Esophagus squamous epithelium (tissue), 5 donors: ENCODE data around the gene PRSS50. TPM values are rescaled to one million over a fixed set of nuclear protein-coding genes. Genes with fewer than 3 reads are reported as not detected.

ENCODE experiments used
- DNase-seq: peaks from one replicate; lab custom pipeline; 2025; lab: John Stamatoyannopoulos, UW
- H3K27ac ChIP-seq, 4 donors: fragments of 200-600 bp; sonication (generic); one replicate each; pipeline ENCODE4 v1.5.1; 2016 to 2019; ENCODE audit warnings: mild to moderate bottlenecking in 1 of 4
- H3K27me3 ChIP-seq, 4 donors: fragments of 200-600 bp; sonication (generic); 1 replicate in 3 of 4; 2 replicates in 1 of 4; pipeline versions ENCODE4 v1.5.1 to v1.6.0; 2017 to 2021; ENCODE audit warnings: antibody characterized with exemption in 1 of 4
- H3K36me3 ChIP-seq, 3 donors: fragments of 200-600 bp; sonication (generic); one replicate each; pipeline ENCODE4 v1.5.1; 2016 to 2019
- H3K4me1 ChIP-seq, 3 donors: fragments of 200-600 bp; sonication (generic); one replicate each; pipeline ENCODE4 v1.5.1; 2017 to 2019
- H3K4me3 ChIP-seq, 4 donors: fragments of 200-600 bp; sonication (generic); 1 replicate in 3 of 4; 2 replicates in 1 of 4; pipeline ENCODE4 v1.5.1; 2016 to 2019; ENCODE audit warnings: mild to moderate bottlenecking in 2 of 4, moderate library complexity in 1 of 4
- H3K9me3 ChIP-seq, 3 donors: fragments of 200-600 bp; sonication (generic); one replicate each; pipeline ENCODE4 v1.5.1; 2016 to 2019
- POLR2A ChIP-seq, 4 donors: fragments of 450-650 bp; IDR thresholded peaks; one replicate each; pipeline ENCODE4 v1.6.1; 2017; ENCODE audit warnings: antibody characterized with exemption in 4 of 4, mild to moderate bottlenecking in 4 of 4, moderate library complexity in 3 of 4
- WGBS, 2 donors: methylation state at CpG; one replicate each; pipeline ENCODE4 v1.1.5; 2018; 5-methylcytosine and 5-hydroxymethylcytosine counted together
- intact Hi-C: fragments of 100-400 bp; cut with DNase I; formaldehyde crosslinking; loops from one replicate; pipeline ENCODE4 v1.15.0; 2022
- total RNA-seq, 4 donors: library from RNA; depleted of rRNA; stranded (reverse); fragments of >200 nt; gene quantifications; one replicate each; pipeline ENCODE4 v1.1.0, GENCODE V29; 2016
- TF ChIP-seq, protein P1 (sequence below), 6 experiments: fragments of 450-650 bp in 4 of 6; fragments of 200-600 bp in 2 of 6; sonication (generic) in 2 of 6; IDR thresholded peaks; one replicate each; pipeline ENCODE4 v1.5.1; 2016 to 2019; ENCODE audit warnings: antibody characterized with exemption in 6 of 6, mild to moderate bottlenecking in 4 of 6, moderate library complexity in 4 of 6
- donor health status: DM: yes; HTN: yes; CAD: no.

PRSS50 gene
- total RNA-seq, 4 donors from 2014 or later, result 0.19 TPM; not detected in 3

GRCh38 chr3:46667061-46667621 is 50.5 kb downstream of the PRSS50 start:
- TF ChIP-seq, protein P1, sequence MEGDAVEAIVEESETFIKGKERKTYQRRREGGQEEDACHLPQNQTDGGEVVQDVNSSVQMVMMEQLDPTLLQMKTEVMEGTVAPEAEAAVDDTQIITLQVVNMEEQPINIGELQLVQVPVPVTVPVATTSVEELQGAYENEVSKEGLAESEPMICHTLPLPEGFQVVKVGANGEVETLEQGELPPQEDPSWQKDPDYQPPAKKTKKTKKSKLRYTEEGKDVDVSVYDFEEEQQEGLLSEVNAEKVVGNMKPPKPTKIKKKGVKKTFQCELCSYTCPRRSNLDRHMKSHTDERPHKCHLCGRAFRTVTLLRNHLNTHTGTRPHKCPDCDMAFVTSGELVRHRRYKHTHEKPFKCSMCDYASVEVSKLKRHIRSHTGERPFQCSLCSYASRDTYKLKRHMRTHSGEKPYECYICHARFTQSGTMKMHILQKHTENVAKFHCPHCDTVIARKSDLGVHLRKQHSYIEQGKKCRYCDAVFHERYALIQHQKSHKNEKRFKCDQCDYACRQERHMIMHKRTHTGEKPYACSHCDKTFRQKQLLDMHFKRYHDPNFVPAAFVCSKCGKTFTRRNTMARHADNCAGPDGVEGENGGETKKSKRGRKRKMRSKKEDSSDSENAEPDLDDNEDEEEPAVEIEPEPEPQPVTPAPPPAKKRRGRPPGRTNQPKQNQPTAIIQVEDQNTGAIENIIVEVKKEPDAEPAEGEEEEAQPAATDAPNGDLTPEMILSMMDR (IDR thresholded peaks at IDR 0.05), result no peak
- no peak for DNase-seq
- Histone ChIP-seq H3K4me3 (no peak overlapping the region), H3K9me3 (no peaks in the 10 kb centered on the region), H3K27ac (no peak overlapping the region), H3K27me3 (no peaks in the 10 kb centered on the region), H3K36me3 (peaks cover 0 to 22% (median 0%) of the 10 kb centered on the region in 3 donors), H3K4me1 (peaks cover 0 to 27% (median 10%) of the 10 kb centered on the region in 3 donors)
- intact Hi-C loops, result no loop called here
- 74 to 82% methylated on average over 2 to 3 of the region's 8 CpGs for WGBS, 2 donors

DNA sequence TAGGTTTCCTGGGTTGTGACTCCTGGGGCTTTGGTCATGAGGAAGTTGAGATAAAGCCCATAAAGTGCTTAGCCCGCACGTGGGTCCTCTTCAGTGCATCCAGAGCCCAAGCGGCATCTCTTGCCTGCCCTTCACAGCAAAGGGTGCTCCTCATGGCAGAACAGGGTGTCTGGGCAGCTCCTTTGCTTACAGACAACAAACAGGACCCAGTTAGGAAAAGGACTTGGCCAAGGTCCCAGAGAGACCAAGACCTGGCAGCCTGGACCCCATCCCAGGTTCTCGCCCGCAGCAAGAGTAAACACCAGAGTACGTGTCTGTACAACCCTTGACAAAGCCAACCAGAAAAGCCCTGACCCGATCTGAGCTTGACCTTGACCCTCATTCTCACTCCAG is 51.2 kb downstream of the PRSS50 start:
- no peak for DNase-seq
- H3K4me1 ChIP-seq, result peaks cover 0 to 34% (median 10%) of the 10 kb centered on the region in 3 donors
- TF ChIP-seq, protein P1 (IDR thresholded peaks at IDR 0.05), result no peak
- no peak for TF ChIP-seq POLR2A (IDR thresholded peaks at IDR 0.05)
- H3K27me3 ChIP-seq, result no peaks in the 10 kb centered on the region
- intact Hi-C loops, result no loop called here
- H3K27ac ChIP-seq, result no peak overlapping the region
- WGBS, 2 donors, result 20 to 38% methylated on average over 4 of the region's 7 CpGs
- H3K36me3 ChIP-seq, result peaks cover 0 to 15% (median 0%) of the 10 kb centered on the region in 3 donors
- H3K9me3 ChIP-seq, result no peaks in the 10 kb centered on the region
- no peak overlapping the region for H3K4me3 ChIP-seq

- Histone ChIP-seq H3K4me1 (peaks cover 5 to 39% (median 13%) of the 10 kb centered on the region in 3 donors), H3K4me3 (no peak overlapping the region), H3K9me3 (no peaks in the 10 kb centered on the region), H3K36me3 (peaks cover 0 to 10% (median 0%) of the 10 kb centered on the region in 3 donors), H3K27me3 (no peaks in the 10 kb centered on the region), H3K27ac (no peak overlapping the region)
- no peak for DNase-seq
- TF ChIP-seq, protein P1 (IDR thresholded peaks at IDR 0.05), result no peak
- no peak for TF ChIP-seq POLR2A (IDR thresholded peaks at IDR 0.05)
- intact Hi-C loops, result no loop called here
- WGBS, 2 donors, result 79 to 82% methylated on average over 7 of the region's 9 CpGs
Observed at GRCh38 chr3:46665763-46666452, 51.8 kb downstream of the PRSS50 start.

- no peaks in the 10 kb centered on the region for H3K9me3 ChIP-seq
- H3K4me1 ChIP-seq, result peaks cover 13 to 46% (median 20%) of the 10 kb centered on the region in 3 donors
- no peak for DNase-seq
- WGBS, 2 donors, result 70 to 79% methylated on average over 21 to 22 of the region's 23 CpGs
- no peak overlapping the region for H3K4me3 ChIP-seq
- no peak for TF ChIP-seq POLR2A (IDR thresholded peaks at IDR 0.05)
- TF ChIP-seq, protein P1 (IDR thresholded peaks at IDR 0.05), result no peak
- no peaks in the 10 kb centered on the region for H3K27me3 ChIP-seq
- intact Hi-C loops, result no loop called here
- H3K36me3 ChIP-seq, result peaks cover 0 to 3% (median 0%) of the 10 kb centered on the region in 3 donors
- H3K27ac ChIP-seq, result no peak overlapping the region
Observed at GRCh38 chr3:46664971-46665762, 52.5 kb downstream of the PRSS50 start.
